A172 (cell line): Measurements from ENCODE around the gene MYH6. TPM values are rescaled to one million over a fixed set of nuclear protein-coding genes. Genes with fewer than 3 reads are reported as not detected.

Source experiments
- DNase-seq: peaks from one replicate; pipeline ENCODE4 v3.0.0-alpha.2; 2015; ENCODE audit warnings: low spot score
- total RNA-seq: library from RNA; depleted of rRNA; stranded (reverse); fragments of >200 nt; shearing (Covaris generic); gene quantifications from 2 replicates; pipeline ENCODE4 v1.2.3, GENCODE V29; 2014

The MYH6 gene
- total RNA-seq, 1 experiment from 2014 or later: not detected

DNA sequence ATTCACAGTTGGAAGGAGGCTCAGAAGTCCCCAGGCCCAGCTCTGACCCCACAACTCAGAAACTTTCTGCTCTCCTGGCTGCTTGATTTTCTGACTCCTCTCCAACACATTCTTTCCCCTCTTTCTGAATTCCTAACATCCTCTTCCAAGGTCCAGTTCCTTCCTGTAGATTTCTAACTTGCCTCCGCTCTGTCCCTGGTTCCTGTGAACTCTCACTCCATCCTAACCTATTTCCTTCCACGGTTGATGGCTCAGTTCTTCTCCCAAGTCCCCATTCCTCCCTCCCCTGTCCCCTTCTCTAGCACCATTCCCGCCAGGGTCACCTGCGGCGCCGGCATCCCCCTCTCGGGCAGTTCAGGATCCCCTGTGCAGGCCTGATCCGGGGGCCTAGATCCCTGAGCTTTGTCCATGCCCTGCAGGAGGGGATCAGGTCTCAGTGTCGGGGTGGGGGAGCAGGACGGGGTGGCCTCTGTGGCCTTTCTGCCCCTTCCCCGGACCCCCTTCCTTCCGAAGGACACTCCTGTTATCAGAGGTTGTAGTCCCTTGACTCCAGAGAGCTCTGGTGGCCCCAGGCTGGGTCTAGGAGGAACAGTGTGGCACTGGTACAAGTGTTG lies 49.4 kb downstream of the MYH6 start:
- DNase-seq: no peak

DNA sequence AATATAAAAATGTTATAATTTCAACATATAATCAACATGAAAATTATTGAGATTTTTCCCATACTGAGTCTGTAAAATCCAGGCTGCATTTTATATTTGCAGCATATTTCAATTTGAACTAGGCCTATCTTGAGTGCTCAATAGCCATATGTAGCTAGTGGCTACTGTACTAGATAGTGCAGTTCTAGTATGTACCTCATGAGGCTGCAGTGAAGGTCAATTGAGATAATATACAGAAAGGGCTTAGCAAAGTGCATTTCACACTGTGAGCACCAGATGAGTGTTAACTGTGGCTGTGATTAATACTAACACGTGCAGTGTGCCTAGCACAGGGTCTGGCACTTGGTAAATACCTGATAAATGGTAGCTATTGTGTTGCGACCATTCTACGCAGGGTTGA lies 50.0 kb downstream of the MYH6 start:
- DNase-seq: no peak

DNA sequence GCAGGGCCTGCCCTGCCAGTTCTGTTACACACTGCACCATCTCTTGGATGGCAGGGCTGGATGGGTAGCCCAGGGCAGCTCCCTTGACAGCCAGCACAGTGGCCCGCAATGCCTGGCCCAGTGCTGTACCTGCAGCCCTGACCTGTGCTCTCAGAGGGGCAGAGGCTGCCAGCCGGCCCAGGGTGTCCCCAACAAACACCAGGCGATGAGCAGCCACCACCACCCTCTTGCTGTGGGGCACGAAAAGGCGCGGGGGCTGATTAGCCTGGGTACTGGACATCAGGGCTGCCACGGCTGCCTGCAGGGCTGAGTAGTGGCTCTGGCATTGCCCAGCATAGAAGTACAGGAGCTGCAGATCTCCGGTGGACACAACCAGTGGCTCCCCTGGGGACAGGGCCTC lies 50.8 kb downstream of the MYH6 start:
- no peak for DNase-seq

DNA sequence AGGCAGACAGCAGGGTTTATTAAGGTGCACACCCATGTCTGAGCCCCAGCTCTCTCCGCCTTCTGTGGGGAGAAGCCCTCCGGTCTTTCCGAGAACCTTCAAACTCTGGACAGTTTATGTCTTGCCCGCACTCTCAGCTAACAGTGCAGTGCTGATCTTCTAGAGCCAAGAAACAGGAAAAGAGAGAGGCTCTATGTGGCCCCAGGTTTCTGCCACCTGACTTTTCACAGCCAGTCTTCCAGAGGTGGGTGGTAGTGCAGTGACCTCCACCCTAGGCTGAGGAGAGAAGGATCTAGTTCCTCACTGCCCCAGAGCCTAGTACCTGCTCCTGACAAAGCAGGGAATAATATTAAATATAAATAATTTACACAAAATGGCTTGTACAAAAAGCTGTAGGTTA lies 51.4 kb downstream of the MYH6 start:
- no peak for DNase-seq

DNA sequence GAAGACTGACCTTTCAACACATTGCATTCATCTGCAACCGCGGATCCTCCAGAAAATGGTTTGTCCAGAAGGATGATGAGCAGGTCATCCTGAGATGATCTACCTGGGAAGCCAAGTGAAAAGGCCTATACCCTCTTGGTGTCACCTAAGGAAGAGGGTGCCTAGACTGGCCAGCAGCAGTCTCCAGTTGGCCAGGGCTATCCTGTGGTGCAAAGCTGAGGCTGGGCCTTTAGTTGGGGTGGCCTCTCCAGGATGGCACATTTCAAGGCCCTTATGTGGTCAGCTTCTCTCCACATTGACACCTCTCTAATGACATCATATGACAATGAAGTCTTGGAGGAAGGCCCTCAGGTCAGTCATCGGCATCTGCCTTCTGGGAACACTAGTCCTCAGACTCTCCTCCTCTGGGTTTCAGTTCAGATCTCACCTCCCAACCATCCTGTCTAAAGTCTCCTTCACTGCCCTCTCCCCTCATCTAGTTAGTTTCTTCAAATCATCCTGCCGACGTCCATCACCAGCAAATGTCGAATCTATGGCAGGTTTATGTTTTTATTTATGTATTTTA lies 52.1 kb downstream of the MYH6 start:
- DNase-seq: no peak

DNA sequence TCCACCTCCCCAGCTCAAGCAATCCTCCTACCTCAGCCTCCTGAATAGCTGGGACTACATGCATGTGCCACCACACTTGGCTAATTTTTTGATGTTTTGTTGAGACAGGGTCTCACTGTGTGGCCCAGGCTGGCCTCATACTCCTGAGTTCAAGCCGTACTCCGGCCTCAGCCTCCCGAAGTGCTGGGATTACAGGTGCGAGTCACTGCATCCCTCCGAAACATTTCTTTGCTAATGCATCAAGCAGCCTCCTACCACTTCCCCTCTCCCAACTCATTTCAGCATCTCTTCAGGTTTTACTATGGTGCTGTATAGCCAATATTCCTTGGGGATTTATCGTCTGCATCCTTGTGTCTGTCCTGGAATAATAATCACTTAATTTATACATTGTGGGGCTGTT lies 53.1 kb downstream of the MYH6 start:
- DNase-seq: no peak

DNA sequence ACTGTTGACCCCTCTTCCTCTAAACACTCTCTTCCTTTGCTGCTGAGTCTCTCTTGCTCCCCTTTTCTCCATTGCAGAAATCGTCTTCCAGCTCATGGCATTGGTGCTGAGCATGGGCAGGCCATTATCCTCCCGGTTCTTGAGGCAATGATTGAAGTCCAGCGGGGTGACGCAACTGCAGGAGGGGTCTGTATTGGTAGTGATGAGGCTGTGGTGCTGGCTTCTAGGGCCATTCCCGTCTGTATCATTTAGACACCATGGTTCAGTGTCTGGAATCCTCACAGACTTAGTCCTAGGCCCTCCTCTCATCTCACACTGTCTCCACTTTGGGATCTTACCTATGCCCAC lies 54.7 kb downstream of the MYH6 start:
- no peak for DNase-seq

DNA sequence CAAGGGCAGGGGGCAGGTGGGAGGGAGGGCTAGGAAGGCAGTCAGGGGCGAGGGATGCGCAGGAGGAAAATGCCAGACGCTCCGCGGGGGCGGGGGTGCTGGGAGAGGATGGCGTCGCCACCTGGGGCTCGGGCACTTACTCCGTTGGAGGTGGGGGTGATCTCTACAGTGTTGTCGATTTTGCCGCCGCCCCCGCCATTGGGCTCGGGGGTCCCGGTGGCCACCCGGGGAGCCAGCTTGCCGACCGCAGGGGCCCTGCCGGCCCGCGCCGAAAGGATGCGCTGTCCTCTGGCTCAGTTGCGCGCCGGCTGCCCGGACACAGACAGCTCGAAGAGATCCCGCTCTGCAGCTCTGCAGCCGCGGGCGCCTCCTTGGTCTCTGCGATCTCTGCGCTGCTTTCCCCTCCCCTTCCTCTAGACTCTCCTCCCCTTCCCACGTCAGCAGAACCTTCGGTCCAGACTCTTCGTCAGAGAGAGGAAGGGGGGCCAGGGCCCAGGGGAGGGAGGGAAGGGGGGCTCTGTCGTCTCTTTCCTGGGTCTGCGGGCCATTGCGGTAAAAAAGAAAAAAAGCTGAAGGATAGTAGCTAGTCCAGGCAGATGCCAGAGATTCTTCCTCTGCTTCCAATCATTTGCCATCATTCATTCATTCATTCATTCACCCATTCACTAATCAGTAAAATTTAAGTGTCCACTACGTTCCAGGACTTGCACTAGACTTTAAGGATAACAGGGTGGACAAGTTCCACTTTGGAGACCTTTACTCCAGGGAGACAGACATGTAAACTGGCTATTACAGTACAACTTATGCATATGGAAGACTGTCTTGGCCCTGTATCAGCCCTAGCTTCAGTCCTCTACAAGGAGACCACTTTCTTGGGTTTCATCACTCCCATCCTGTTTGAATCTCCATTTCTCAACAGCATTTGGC lies 55.3 kb downstream of the MYH6 start, which contains the start of gene SLC22A17:
Gene SLC22A17 (minus strand): TSS at position 382 of the 927 bp plus-strand sequence.
- peak; percentile 57 for DNase-seq

DNA sequence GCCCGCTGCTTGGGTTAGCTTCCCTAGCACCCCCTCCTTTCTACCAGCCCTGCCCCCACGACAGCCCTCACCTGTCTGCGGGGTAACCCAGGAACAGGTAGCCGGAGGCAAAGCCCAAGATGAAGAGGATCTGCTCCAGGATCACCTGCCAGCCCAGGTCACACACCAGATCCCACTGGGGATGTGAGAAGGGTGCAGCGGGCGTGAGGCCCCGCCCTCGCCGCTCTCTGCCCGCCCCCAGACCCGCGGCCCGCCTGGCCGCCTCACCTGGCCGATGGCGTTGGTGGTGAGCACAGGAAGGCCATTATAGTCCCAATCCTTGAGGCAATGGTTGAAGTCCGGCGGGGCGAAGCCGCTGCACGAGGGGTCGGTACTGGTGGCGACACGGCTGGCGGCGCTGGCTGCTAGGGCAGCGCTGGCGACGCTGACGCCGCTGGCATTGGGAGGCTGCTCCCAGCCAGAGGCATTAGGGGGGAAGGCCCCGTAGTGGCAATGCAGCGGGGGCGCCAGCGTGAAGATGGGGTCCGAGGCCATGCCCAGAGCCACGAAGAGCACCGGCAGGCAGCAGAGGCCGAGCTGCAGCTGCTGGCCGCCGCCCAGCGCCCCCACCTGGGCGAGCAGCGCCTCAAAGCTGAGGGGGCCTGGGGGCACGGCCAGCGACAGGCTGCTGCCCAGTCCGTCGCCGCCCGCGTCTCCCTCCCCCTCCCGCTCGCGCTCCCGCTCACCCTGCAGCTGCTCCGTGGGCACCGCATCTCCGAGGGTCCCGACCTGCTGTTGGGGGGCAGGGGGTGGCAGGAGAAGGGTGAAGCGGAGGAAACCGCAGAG lies 56.2 kb downstream of the MYH6 start:
- no peak for DNase-seq

DNA sequence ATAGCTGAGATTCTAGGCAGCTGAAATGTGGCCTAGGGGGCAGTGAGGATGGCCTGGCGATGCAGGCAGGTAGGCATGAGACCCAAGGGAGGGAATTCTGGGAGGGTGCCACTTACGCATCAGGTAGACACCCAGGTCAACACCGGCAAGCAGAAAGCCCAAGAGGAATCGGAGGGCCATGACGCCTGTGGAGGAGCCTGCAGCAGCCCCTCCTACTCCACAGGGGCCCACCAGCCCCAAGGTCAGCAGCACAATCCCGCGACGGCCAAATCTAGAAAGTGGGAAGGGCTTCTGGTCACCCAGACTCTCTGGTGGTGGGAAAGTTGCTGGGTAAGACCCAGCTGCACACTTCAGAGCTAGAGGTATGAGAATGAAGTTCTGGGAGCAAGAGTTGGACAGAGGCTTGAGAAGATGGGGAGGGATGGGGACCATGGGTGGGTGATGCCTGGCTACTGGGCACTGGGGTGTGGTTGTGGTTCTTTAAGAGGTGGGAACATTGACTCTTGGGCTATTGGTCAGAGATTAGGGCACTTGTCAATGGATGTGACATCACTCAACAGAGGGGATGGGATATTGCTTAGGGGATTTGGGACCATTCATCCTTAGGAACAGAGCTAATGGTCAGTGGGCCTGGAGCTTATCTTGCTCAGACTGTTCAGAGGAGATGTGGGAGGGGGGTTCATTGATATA lies 58.8 kb downstream of the MYH6 start:
- no peak for DNase-seq

DNA sequence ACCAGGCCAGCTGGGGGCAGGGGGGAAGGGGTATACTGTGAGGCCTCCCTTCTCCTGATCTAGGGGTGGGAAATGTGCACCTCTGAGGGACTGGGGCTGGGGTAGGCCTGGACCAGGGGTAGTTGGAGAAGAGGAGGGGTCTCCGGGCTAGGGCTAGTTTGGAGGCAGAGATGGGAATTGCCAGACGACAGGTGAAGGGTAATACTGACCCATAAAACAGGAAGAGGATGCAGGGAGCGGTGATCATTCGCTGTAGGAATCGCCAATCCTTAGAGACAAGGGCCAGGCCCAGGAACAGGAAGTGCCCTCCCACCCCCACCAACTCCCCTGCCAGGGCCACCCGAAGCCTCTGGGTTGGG lies 59.8 kb downstream of the MYH6 start:
- no peak for DNase-seq

DNA sequence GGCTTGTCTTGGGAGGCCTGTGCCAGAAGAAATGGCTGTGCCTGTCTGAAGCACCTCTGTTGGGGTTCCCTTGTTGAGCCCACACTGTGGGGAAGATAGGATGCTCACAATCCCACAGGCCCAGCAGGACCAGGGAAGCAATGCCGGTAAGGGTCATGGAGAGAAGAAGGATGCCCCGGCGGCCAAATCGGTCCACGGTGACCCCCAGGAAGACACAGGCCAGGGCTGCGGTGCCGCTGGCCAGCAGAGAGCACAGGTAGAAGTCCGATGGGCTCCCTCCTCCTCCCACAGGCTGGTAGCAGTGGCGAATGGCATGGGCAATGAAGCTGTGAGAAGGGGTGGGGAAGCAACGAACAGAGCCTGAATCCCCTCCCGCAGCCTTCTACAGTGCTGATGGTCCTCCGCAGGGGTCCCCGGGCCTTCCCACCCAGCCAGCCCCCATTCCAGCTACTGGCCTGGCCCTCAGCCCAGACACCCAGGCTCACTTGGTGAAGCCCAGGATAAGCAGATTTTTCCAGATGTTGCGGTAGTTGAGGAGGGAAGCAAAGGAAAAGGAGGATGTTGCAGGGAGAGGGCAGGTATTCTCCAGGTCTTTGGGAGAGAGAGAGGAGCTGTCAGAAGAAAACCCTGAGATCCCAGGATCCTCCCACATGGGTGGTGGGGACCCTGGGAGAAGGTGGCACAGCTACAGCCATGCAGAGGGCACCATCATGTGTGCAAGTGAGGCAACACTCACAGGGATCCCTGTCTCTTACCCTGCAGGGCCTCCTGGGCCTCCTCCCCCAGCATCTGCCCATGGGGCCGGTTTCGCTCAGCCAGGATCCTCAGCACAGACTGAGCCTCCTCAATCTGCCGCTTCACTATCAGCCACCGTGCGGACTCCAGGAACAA lies 60.4 kb downstream of the MYH6 start:
- DNase-seq: no peak

DNA sequence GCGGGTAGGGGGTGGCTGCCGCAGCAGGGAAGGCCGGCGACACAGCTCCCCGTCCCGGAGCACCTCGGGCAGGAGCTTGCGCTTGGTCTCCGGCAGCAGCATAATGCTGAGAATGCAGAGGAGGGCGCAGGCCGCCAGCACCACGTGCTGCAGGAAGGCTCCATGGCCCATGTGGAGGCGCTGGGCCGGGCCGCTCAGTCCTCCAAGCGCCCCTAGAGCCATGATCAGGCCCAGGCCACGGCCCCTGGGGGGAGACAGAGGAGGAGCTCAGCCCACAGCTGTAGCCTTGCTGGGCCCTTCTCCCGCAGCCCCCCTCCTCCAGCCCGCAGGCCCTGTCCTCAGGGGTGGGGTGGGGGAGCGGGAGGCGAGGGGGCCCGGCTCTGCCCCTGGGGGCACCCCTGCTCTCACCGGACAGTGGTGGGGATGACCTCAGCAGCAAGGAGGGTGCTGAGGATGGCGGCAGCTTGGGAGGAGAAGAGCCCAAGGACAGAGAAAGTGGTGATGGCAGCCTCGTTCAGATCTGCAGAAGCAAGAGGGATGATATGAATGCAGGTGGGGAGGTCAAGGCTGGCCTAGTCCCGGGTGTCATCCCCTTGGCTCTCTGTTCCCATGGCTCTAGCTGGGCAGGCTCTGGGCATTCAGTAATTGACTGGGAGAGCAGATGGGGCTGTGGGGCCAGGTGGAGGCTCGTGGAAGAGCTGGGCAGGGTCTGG lies 61.2 kb downstream of the MYH6 start:
- DNase-seq: no peak

DNA sequence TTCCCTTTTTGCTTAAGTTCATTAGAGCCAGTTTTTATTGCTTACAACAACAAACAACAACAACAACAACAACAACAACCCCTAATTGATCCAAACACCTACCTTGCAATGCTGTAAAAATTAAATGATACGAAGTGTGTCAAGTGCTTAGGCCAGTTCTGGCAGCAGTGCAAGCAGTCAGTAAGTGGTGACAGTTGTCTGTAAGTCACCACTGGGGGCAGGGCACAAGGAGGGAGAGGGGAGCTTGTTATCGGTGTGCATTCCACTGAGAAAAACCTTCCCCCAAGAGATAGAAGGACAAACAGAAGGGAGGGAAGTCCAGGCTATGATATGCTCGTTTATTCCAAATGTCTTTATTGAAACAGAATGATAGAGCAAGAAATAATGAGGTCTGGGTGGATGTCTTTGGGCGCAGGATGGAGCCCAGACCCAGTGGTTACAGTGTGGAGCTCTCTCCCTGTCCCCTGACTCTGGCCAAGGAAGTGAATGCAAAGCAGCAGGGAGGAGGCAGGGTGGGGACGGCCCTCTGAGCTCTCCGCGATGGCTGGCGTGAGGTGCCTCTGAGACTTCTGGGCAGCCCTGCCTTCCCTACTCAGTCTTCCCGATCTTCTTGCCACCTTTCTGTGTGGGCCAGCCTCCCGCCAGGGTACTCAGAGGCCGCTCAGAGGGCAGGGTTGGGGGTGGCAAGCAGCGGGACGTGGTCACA lies 61.9 kb downstream of the MYH6 start:
- no peak for DNase-seq

DNA sequence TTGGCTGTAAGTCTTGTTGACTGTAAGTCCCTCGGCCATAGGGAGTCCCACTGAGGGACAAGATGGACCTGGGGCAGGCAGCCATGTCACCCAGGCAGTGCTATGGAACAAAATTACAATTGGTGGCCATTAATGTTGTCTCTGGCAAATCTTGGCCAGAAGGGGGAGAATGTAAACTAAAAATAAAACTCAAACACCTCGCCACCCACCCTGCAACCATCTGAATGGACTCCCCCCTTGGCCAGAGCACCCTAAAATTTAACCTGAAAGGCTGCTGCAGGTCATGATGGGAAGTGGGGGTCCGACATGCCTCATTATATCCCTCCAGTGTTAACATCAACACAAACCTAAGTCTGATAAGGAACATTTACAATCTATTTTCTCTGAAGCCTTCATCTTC lies 63.6 kb downstream of the MYH6 start:
- no peak for DNase-seq

DNA sequence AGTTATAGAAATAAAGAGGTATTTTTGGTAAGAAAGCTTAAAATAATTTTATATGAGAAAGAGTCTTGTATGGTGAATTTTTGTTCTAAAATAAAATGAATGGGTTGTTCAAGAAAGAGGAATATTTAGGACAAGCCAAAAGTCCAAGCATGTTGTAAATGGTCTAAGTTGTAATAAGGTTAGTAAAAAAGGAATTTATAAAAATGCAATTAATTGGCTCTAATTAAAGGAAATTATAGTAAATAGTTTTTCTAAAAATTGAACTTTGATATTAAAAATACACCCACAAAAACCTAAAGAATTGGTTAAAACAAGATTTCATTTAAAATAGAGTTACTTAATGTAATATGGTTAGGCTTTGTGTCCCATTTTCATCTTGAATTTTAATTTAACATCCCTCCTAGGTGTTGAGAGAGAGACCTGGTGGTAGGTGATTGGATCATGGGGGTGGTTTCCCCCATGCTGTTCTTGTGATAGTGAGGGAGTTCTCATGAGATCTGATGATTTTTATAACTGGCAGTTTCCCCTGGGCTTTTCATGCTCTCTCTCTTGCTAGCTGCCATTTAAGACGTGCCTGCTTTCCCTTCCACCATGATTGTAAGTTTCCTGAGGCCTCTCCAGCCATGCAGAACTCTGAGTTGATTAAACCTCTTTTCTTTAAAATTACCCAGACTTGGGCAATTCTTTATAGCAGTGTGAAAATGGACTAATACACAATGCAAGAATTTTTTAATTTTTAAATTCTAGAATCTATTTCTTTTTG lies 68.4 kb downstream of the MYH6 start:
- DNase-seq: no peak

DNA sequence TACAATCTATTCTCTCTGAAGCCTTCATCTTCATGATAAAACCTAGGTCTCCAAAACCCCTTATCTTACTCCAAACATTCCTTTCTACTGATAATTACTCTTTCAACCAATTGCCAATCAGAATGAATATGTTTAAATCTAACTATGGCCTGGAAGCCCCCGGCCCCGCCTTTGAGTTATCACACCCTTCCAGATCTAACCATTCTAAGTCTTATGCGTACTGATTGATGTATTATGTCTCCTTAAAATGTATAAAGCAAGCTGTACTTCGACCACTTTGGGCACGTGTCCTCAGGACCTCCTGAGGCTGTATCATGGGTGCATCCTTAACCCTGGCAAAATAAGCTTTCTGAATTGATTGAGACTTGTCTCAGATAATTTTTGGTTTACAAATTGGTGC lies 72.5 kb downstream of the MYH6 start:
- DNase-seq: no peak
